OCI-LY3 (cell line): ENCODE results near the gene EDEM2.
"Not testable (repeated sequence)": the region's sequence is repeated elsewhere in the genome, so short reads cannot be mapped to it uniquely, and the experiment has no call there.

Source experiments
- EZH2phosphoT487 ChIP-seq: fragments of 200-600 bp; shearing (Covaris generic); IDR thresholded peaks from 2 replicates; pipeline ENCODE4 v1.6.1; 2018; ENCODE audit warnings: antibody characterized with exemption, mixed run types, low read depth
- TF ChIP-seq, protein P1 (sequence below): fragments of 200-600, 300-600 bp; sonication (generic); IDR thresholded peaks from 2 replicates; pipeline ENCODE4 v1.5.1; 2014; ENCODE audit warnings: antibody characterized with exemption, low read length, low read depth

DNA sequence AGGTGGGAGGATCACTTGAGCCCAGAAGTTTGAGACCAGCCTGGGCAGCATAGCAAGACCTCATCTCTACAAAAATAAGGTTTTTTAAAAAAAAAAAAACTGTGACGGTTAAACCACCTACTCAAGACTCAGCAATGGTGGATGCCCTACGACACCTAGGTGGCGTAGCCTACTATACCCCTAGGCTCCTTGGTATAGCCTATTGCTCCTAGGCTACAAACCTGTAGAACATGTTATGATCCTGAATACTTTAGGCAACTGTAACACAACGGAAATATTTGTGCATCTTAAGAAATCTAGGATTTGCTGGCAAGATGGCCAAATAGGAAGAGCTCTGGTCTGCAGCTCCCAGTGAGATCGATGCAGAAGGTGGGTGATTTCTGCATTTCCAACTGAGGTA, 13.2 kb upstream of the EDEM2 start:
- not testable (repeated sequence) for TF ChIP-seq EZH2phosphoT487
- TF ChIP-seq, protein P1, sequence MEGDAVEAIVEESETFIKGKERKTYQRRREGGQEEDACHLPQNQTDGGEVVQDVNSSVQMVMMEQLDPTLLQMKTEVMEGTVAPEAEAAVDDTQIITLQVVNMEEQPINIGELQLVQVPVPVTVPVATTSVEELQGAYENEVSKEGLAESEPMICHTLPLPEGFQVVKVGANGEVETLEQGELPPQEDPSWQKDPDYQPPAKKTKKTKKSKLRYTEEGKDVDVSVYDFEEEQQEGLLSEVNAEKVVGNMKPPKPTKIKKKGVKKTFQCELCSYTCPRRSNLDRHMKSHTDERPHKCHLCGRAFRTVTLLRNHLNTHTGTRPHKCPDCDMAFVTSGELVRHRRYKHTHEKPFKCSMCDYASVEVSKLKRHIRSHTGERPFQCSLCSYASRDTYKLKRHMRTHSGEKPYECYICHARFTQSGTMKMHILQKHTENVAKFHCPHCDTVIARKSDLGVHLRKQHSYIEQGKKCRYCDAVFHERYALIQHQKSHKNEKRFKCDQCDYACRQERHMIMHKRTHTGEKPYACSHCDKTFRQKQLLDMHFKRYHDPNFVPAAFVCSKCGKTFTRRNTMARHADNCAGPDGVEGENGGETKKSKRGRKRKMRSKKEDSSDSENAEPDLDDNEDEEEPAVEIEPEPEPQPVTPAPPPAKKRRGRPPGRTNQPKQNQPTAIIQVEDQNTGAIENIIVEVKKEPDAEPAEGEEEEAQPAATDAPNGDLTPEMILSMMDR: not testable (repeated sequence)
